Measurements from ENCODE around the gene CD163L1. TPM values are rescaled to one million over a fixed set of nuclear protein-coding genes. Genes with fewer than 3 reads are reported as not detected.

The CD163L1 gene
- 10 to 100 TPM in 1 of 9 donors, 1 to 10 TPM in 6, under 1 TPM in 2; 0.25 to 14.0 (median 2.6) TPM for total RNA-seq
- 1 to 10 TPM in 1 of 2 donors, under 1 TPM in 1; 0.55 to 2.2 TPM for polyA plus RNA-seq
- long read RNA-seq, donor 1, result 0 reads
- long read RNA-seq, donor 2, partial matches to known transcripts, result 1 of 3 reads
- long read RNA-seq, donor 2, other reads (novel, unspliced or antisense), result 2 of 3 reads
- long read RNA-seq, donor 3, result 0 reads

DNA sequence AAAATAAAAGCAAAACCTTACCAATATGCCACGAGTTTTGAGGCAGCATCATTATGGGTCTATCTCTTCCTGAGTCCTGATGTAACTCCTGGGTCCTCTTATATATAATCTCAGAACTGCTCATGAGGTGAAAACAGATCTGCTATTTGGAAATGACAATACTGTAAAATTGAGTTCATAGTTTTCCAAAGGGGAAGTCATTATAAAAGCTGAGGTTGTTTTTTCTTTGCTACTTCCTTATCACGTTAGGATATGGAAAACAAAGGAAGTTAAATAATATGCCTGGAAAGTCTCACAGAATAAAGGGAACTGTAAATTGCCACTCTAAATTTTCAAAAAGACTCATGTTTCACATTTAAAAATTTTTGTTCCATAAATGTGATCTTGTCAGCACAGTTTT is at the start of gene CD163L1:
Gene CD163L1 (minus strand): TSS at position 78 of the 400 bp plus-strand sequence. CDS start 26 bp downstream, at position 52.
- intact Hi-C loops (cut with DNase I), result no loop called here
- WGBS, 4 donors, result 34 to 44% (median 38%) methylated on average over 2 of the region's 2 CpGs
- DNase-seq (no peak), ATAC-seq (no peak)
- H3K9me3 ChIP-seq, result peaks cover 0 to 7% (median 0%) of the 10 kb centered on the region in 12 donors
- H3K27me3 ChIP-seq, result peaks cover 4 to 34% (median 20%) of the 10 kb centered on the region in 9 donors
- H3K27ac ChIP-seq, result peak within 1 kb of the TSS in 2 of 12 donors; percentile 17 to 81
- H3K4me1 ChIP-seq, result peaks cover 0 to 18% (median 0%) of the 10 kb centered on the region in 12 donors
- H3K4me3 ChIP-seq, result peak within 1 kb of the TSS in 5 of 12 donors; percentile 7 to 35 (median 15)
- H3K36me3 ChIP-seq, result no peaks in the 10 kb centered on the region
- TF ChIP-seq, protein P1, sequence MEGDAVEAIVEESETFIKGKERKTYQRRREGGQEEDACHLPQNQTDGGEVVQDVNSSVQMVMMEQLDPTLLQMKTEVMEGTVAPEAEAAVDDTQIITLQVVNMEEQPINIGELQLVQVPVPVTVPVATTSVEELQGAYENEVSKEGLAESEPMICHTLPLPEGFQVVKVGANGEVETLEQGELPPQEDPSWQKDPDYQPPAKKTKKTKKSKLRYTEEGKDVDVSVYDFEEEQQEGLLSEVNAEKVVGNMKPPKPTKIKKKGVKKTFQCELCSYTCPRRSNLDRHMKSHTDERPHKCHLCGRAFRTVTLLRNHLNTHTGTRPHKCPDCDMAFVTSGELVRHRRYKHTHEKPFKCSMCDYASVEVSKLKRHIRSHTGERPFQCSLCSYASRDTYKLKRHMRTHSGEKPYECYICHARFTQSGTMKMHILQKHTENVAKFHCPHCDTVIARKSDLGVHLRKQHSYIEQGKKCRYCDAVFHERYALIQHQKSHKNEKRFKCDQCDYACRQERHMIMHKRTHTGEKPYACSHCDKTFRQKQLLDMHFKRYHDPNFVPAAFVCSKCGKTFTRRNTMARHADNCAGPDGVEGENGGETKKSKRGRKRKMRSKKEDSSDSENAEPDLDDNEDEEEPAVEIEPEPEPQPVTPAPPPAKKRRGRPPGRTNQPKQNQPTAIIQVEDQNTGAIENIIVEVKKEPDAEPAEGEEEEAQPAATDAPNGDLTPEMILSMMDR (IDR thresholded peaks at IDR 0.05), result no peak
- no peak for TF ChIP-seq POLR2A (IDR thresholded peaks at IDR 0.05)

DNA sequence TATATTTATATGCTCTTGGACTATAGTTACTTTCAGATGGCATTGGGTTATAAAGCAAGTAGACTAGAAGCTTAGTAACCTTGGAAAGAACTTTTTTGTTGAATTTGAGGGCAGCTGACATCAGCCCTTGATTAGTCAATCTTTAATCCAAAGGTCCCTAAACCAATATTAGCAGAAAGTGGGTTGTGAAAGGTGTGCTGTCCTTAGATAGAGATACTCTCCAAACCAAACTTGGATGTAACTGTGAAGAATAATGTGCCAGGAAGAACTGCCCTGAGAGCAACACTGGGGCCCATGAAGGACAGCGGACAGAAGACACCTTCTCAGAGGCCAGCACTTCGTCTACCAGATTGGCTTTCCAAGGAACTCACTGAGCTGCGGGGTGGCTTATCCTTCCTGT is 49.1 kb upstream of the CD163L1 start:
- Histone ChIP-seq H3K36me3 (peaks cover 0 to 18% (median 0%) of the 10 kb centered on the region in 9 donors), H3K27me3 (no peaks in the 10 kb centered on the region), H3K27ac (peak overlapping the region in 1 of 12 donors; percentile 19), H3K9me3 (no peaks in the 10 kb centered on the region), H3K4me3 (peak overlapping the region in 1 of 12 donors; percentile 56), H3K4me1 (peaks cover 0 to 10% (median 0%) of the 10 kb centered on the region in 12 donors)
- no peak for DNase-seq
- 73 to 86% (median 83%) methylated on average over 3 of the region's 3 CpGs for WGBS, 4 donors
- TF ChIP-seq, protein P1 (IDR thresholded peaks at IDR 0.05), result no peak
- TF ChIP-seq POLR2A (IDR thresholded peaks at IDR 0.05), result no peak
- intact Hi-C loops (cut with DNase I), result no loop called here
- no peak for ATAC-seq

DNA sequence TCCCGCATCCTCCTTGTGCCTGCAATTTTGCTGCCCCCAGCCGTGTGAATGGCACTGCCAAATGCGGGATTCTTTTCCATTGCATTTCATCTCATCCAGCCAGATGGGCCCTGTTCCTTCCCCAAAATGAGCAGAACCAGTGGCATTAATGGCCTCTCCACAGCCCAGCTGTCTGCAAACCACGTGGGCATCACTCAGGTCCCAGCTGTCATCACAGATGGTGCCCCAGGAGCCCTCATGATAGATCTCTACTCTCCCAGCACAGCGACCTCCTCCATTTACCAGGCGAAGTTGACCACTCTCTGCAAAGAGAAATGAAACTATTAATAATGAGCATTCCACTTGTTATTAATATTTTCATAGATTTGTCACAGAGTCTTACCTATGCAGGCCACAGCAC is 42.6 kb upstream of the CD163L1 start:
- intact Hi-C loops (cut with DNase I), result loop anchor here in 1 of 10 donors (2.0 kb wide), 1 partner anchor 60 kb away; no protein-coding TSS in a partner anchor
- Histone ChIP-seq H3K36me3 (peaks cover 0 to 74% (median 0%) of the 10 kb centered on the region in 9 donors), H3K27ac (no peak overlapping the region), H3K4me3 (no peak overlapping the region), H3K27me3 (no peaks in the 10 kb centered on the region), H3K4me1 (peaks cover 0 to 18% (median 0%) of the 10 kb centered on the region in 12 donors), H3K9me3 (no peaks in the 10 kb centered on the region)
- no peak for TF ChIP-seq POLR2A (IDR thresholded peaks at IDR 0.05)
- TF ChIP-seq, protein P1 (IDR thresholded peaks at IDR 0.05), result no peak
- DNase-seq (no peak), ATAC-seq (no peak)
- 75 to 80% (median 78%) methylated on average over 6 of the region's 6 CpGs for WGBS, 4 donors

DNA sequence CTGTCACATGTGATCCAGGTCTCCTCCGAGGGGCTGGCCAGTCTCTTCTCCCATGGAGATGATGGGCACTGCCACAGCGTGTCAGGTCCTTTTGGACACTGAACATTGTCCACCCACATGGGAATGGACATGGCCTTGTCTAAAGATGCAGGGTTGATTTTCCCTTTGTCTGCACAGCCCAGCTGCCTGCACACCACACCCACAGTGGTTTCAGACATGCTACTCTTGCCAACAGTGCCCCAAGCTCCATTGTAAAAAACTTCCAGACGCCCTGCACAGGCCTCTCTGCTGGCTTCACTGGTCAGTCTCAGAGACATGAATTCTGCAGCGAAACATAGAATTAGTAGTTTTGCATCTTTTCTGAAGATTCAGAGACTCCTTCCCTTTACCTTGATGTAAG is 41.1 kb upstream of the CD163L1 start:
- intact Hi-C loops (cut with DNase I), result no loop called here
- Histone ChIP-seq H3K27me3 (no peaks in the 10 kb centered on the region), H3K9me3 (no peaks in the 10 kb centered on the region), H3K27ac (no peak overlapping the region), H3K4me1 (peaks cover 0 to 18% (median 0%) of the 10 kb centered on the region in 12 donors), H3K4me3 (no peak overlapping the region), H3K36me3 (peaks cover 0 to 81% (median 0%) of the 10 kb centered on the region in 9 donors)
- ATAC-seq, result no peak
- TF ChIP-seq, protein P1 (IDR thresholded peaks at IDR 0.05), result no peak
- no peak for TF ChIP-seq POLR2A (IDR thresholded peaks at IDR 0.05)
- WGBS, 4 donors, result 51 to 83% (median 52%) methylated on average over 4 of the region's 4 CpGs
- no peak for DNase-seq

All from heart left ventricle (tissue), 16 donors.